SU-DHL-6 (cell line): ENCODE measurements around the gene ART4.

ENCODE experiments used
- H2AFZ ChIP-seq: fragments of 200-600 bp; sonication (generic); 2 replicates; pipeline ENCODE4 v1.6.1; 2014; ENCODE audit warnings: low read depth, mild to moderate bottlenecking, moderate library complexity, mixed read lengths, antibody characterized with exemption, low read length; ENCODE audit not compliant: severe bottlenecking
- H3F3A ChIP-seq: fragments of 200-600 bp; shearing (Covaris generic); 2 replicates; pipeline ENCODE4 v1.6.0; 2016; ENCODE audit warnings: antibody characterized with exemption, mild to moderate bottlenecking; ENCODE audit not compliant: insufficient read depth
- H3K27ac ChIP-seq: fragments of 200-600 bp; sonication (generic); 2 replicates; pipeline ENCODE4 v1.5.1; 2016; ENCODE audit warnings: low read depth, mild to moderate bottlenecking, low read length, moderate library complexity, mixed read lengths
- H3K27me3 ChIP-seq: fragments of 200-600 bp; sonication (generic), shearing (Covaris generic); 2 replicates; pipeline ENCODE4 v1.6.0; 2014; ENCODE audit warnings: mild to moderate bottlenecking, low read length
- H3K36me3 ChIP-seq: fragments of 200-600 bp; sonication (generic); 2 replicates; pipeline ENCODE4 v1.6.1; 2014; ENCODE audit warnings: mild to moderate bottlenecking, low read length, mixed read lengths
- H3K4me2 ChIP-seq: fragments of 300-600, 200-600 bp; shearing (Covaris generic), sonication (generic); 2 replicates; pipeline ENCODE4 v1.6.0; 2014; ENCODE audit warnings: low read length, low read depth, mild to moderate bottlenecking; ENCODE audit not compliant: poor library complexity, severe bottlenecking
- H3K4me3 ChIP-seq: fragments of 200-600 bp; sonication (generic); 2 replicates; pipeline ENCODE4 v1.5.1; 2014; ENCODE audit warnings: antibody characterized with exemption, low read length, mild to moderate bottlenecking, mixed read lengths; ENCODE audit not compliant: insufficient read depth, poor library complexity, severe bottlenecking
- H3K79me2 ChIP-seq: fragments of 200-600 bp; sonication (generic); 2 replicates; pipeline ENCODE4 v1.6.1; 2014; ENCODE audit warnings: mild to moderate bottlenecking, low read length, moderate library complexity; ENCODE audit not compliant: insufficient read depth
- H3K9ac ChIP-seq: fragments of 200-600 bp; sonication (generic); 2 replicates; pipeline ENCODE4 v1.7.0; 2014; ENCODE audit warnings: mild to moderate bottlenecking, low read length
- H3K9me2 ChIP-seq: fragments of 200-600 bp; sonication (generic); replicated peaks from 2 replicates; pipeline ENCODE4 v1.6.1; 2014; ENCODE audit warnings: low read length; ENCODE audit not compliant: insufficient read depth
- H3K9me3 ChIP-seq: fragments of 200-600 bp; sonication (generic); 2 replicates; pipeline ENCODE4 v1.6.1; 2014; ENCODE audit warnings: low read length, mixed read lengths; ENCODE audit not compliant: insufficient read depth
- H4K20me1 ChIP-seq: fragments of 200-600 bp; sonication (generic); 2 replicates; pipeline ENCODE4 v1.6.1; 2014; ENCODE audit warnings: low read depth, mild to moderate bottlenecking, antibody characterized with exemption, low read length, moderate library complexity, mixed read lengths
- CTCF ChIP-seq: fragments of 200-600 bp; sonication (generic); IDR thresholded peaks from one replicate; pipeline ENCODE4 v1.5.1; 2017; ENCODE audit warnings: antibody characterized with exemption, mild to moderate bottlenecking, low read length, moderate library complexity; ENCODE audit not compliant: insufficient read depth, poor library complexity, severe bottlenecking
- EZH2phosphoT487 ChIP-seq: fragments of 200-600 bp; sonication (generic), shearing (Covaris generic); conservative IDR thresholded peaks from 2 replicates; pipeline ENCODE4 v1.6.1; 2018; ENCODE audit warnings: mild to moderate bottlenecking, antibody characterized with exemption, low read length, moderate library complexity, mixed read lengths

ART4 gene

GRCh38 chr12:14814014-14814413, 29.3 kb downstream of the ART4 start, which contains the start of gene SMCO3:
Gene SMCO3, minus strand, starts transcription at chr12:14814182. Its CDS starts 7,502 bp downstream, at chr12:14806680.
- Histone ChIP-seq H2AFZ (no peak within 1 kb of the TSS), H3K9me3 (no peaks in the 10 kb centered on the region), H3K27ac (no peak within 1 kb of the TSS)

GRCh38 chr12:14811486-14811885, 31.8 kb downstream of the ART4 start:
- no peak overlapping the region for H2AFZ ChIP-seq
- H3K27me3 ChIP-seq = no peaks in the 10 kb centered on the region
- no peak overlapping the region for H3K27ac ChIP-seq
- H3K36me3 ChIP-seq = no peaks in the 10 kb centered on the region
- H3K9ac ChIP-seq = no peak overlapping the region
- TF ChIP-seq EZH2phosphoT487 (no peak), CTCF (no peak)
- no peak overlapping the region for H3K4me2 ChIP-seq
- H3K79me2 ChIP-seq = no peaks in the 10 kb centered on the region
- H3K4me3 ChIP-seq = no peak overlapping the region
- no peaks in the 10 kb centered on the region for H3K9me2 ChIP-seq
- H4K20me1 ChIP-seq = no peaks in the 10 kb centered on the region
- no peaks in the 10 kb centered on the region for H3F3A ChIP-seq
- H3K9me3 ChIP-seq = no peaks in the 10 kb centered on the region

More at GRCh38 chr12:14814014-14814413, 29.3 kb downstream of the ART4 start, which contains the start of gene SMCO3:
- Histone ChIP-seq H3K9ac (no peak within 1 kb of the TSS), H3K27me3 (no peaks in the 10 kb centered on the region), H3F3A (no peaks in the 10 kb centered on the region), H3K79me2 (no peaks in the 10 kb centered on the region), H3K36me3 (no peaks in the 10 kb centered on the region), H4K20me1 (no peaks in the 10 kb centered on the region), H3K4me2 (no peak within 1 kb of the TSS), H3K4me3 (no peak within 1 kb of the TSS), H3K9me2 (no peaks in the 10 kb centered on the region)
- TF ChIP-seq CTCF (no peak), EZH2phosphoT487 (no peak)

GRCh38 chr12:14810953-14811483, 32.3 kb downstream of the ART4 start:
- no peaks in the 10 kb centered on the region for H4K20me1 ChIP-seq
- no peak overlapping the region for H3K27ac ChIP-seq
- no peaks in the 10 kb centered on the region for H3K79me2 ChIP-seq
- H3K4me3 ChIP-seq = no peak overlapping the region
- H3K9me2 ChIP-seq = no peaks in the 10 kb centered on the region
- H3K27me3 ChIP-seq = no peaks in the 10 kb centered on the region
- no peak overlapping the region for H2AFZ ChIP-seq
- H3K36me3 ChIP-seq = no peaks in the 10 kb centered on the region
- H3K9ac ChIP-seq = no peak overlapping the region
- TF ChIP-seq EZH2phosphoT487 (no peak), CTCF (no peak)
- H3K9me3 ChIP-seq = no peaks in the 10 kb centered on the region
- no peaks in the 10 kb centered on the region for H3F3A ChIP-seq
- H3K4me2 ChIP-seq = no peak overlapping the region
